Esophagus muscularis mucosa (tissue), 3 donors: ENCODE data around the gene DAZAP2.
"Not testable (repeated sequence)": the region's sequence is repeated elsewhere in the genome, so short reads cannot be mapped to it uniquely, and the experiment has no call there.

Experiments
- CTCF ChIP-seq, 3 experiments: fragments of 200-600 bp in 2 of 3; fragments of 450-650 bp in 1 of 3; sonication (generic) in 2 of 3; IDR thresholded peaks; one replicate each; pipeline ENCODE4 v1.5.1; 2017 to 2019; ENCODE audit warnings: antibody characterized with exemption in 3 of 3, mild to moderate bottlenecking in 2 of 3, moderate library complexity in 1 of 3
- POLR2A ChIP-seq: fragments of 450-650 bp; IDR thresholded peaks from one replicate; pipeline ENCODE4 v1.6.1; 2017; ENCODE audit warnings: antibody characterized with exemption, moderate library complexity, mild to moderate bottlenecking, low read depth

GRCh38 chr12:51259600-51259999 is 21.0 kb downstream of the DAZAP2 start:
- TF ChIP-seq CTCF (IDR thresholded peaks at IDR 0.05); POLR2A: not testable (repeated sequence)
